ENCODE data around the gene RELN.

Gene RELN

DNA sequence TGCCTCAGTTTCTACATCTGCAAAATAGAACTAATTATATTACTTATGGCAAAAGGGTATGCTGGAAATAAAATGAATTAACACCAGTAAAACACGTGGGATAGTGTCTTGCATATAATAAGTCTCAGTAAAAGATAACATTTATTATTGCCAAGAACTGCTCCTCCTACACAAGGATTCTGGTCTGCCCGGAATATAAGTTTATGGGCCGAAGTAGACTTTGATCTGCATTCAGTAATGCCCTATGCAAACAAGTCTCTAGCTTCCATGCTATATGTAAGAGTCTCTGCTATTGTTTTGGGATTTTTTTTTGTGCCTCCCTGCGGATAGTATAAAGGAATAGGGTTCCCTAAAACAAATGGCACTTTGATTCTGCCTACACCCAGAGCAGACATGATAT lies 417.9 kb downstream of the RELN start:
- H3K27ac Mint-ChIP-seq, result no peak overlapping the region
- H3K36me3 Mint-ChIP-seq, result no peaks in the 10 kb centered on the region
- H3K27me3 Mint-ChIP-seq, result peaks cover 2% of the 10 kb centered on the region
- no peak overlapping the region for H3K4me3 Mint-ChIP-seq
- no peaks in the 10 kb centered on the region for H3K4me1 Mint-ChIP-seq (ENCODE audit: low read depth)
- H3K9me3 Mint-ChIP-seq (ENCODE audit: low read depth), result no peaks in the 10 kb centered on the region

GRCh38 chr7:103569621-103570305 lies 419.7 kb downstream of the RELN start:
- H3K4me1 Mint-ChIP-seq (ENCODE audit: low read depth), result no peaks in the 10 kb centered on the region
- no peaks in the 10 kb centered on the region for H3K36me3 Mint-ChIP-seq
- no peak overlapping the region for H3K27ac Mint-ChIP-seq
- H3K4me3 Mint-ChIP-seq, result no peak overlapping the region
- H3K27me3 Mint-ChIP-seq, result peaks cover 1% of the 10 kb centered on the region
- no peaks in the 10 kb centered on the region for H3K9me3 Mint-ChIP-seq (ENCODE audit: low read depth)

- no peak overlapping the region for H3K4me3 Mint-ChIP-seq
- H3K9me3 Mint-ChIP-seq (ENCODE audit: low read depth), result no peaks in the 10 kb centered on the region
- peaks cover 3% of the 10 kb centered on the region for H3K27me3 Mint-ChIP-seq
- H3K36me3 Mint-ChIP-seq, result no peaks in the 10 kb centered on the region
- no peak overlapping the region for H3K27ac Mint-ChIP-seq
- H3K4me1 Mint-ChIP-seq (ENCODE audit: low read depth), result no peaks in the 10 kb centered on the region
Measured at GRCh38 chr7:103564416-103564815, 425.0 kb downstream of the RELN start.

DNA sequence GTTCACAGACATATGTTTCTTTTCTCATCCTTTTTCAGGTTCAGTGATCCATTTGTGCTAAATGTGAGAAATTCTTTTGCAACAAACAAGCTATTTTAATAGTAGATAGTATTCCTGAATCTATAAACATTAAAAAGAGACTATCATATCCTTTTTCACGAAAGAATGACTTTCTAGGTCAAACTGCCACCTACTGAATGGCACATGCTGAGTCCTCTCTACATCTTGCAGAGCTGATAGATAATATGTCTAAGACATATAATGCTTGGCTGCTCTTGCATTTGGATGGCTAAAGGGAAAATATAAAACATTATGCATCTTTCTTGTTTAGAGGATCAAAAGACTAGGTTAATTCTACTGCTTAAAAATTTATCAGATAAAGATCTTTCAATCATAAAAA lies 429.3 kb downstream of the RELN start:
- Mint-ChIP-seq H3K27me3 (peaks cover 3% of the 10 kb centered on the region), H3K27ac (no peak overlapping the region), H3K9me3 (ENCODE audit: low read depth) (no peaks in the 10 kb centered on the region), H3K36me3 (no peaks in the 10 kb centered on the region), H3K4me3 (no peak overlapping the region), H3K4me1 (ENCODE audit: low read depth) (no peaks in the 10 kb centered on the region)

DNA sequence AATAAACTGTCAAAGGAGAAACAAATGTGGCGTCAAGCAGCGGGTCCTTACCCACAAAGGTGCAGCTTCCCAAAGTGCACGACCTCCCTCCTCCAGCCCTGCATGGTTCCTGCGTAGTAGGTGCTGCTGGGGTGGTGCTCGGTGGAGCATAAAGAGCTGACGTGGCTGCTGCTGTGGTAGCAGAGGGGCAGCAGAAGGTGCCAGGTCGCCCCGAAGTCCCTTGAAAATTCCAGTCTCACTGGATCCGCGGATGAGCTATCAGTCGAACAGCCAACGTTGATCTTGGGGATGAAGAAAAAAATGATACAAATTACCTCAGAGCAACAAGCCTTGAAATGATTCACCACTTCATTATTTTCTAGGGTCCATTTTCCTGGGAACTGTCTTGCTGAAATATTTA lies 438.4 kb downstream of the RELN start:
- H3K4me3 Mint-ChIP-seq, result no peak overlapping the region
- peaks cover 10% of the 10 kb centered on the region for H3K27me3 Mint-ChIP-seq
- H3K9me3 Mint-ChIP-seq (ENCODE audit: low read depth), result no peaks in the 10 kb centered on the region
- H3K27ac Mint-ChIP-seq, result no peak overlapping the region
- H3K4me1 Mint-ChIP-seq (ENCODE audit: low read depth), result no peaks in the 10 kb centered on the region
- no peaks in the 10 kb centered on the region for H3K36me3 Mint-ChIP-seq

DNA sequence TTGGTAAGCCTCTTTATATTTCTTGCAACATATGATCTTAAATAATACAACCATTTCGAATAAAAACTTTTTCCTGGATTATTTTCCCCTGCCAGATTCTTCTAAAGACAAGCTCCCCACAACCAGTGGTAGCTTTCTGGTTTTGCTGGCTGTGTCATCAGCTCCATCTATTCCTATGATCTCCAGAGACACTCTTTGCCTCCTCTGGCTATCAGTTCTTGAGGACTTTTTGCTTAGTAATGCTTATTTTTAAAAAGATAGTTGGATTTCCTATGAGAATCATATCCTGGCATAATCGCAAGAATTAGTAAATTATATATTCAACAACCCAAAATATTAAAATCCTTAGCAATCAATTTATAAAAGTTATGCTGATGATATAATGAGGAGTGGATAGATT lies 439.7 kb downstream of the RELN start:
- Mint-ChIP-seq H3K9me3 (ENCODE audit: low read depth) (no peaks in the 10 kb centered on the region), H3K27ac (no peak overlapping the region), H3K36me3 (no peaks in the 10 kb centered on the region), H3K4me3 (no peak overlapping the region), H3K27me3 (peaks cover 14% of the 10 kb centered on the region), H3K4me1 (ENCODE audit: low read depth) (no peaks in the 10 kb centered on the region)

DNA sequence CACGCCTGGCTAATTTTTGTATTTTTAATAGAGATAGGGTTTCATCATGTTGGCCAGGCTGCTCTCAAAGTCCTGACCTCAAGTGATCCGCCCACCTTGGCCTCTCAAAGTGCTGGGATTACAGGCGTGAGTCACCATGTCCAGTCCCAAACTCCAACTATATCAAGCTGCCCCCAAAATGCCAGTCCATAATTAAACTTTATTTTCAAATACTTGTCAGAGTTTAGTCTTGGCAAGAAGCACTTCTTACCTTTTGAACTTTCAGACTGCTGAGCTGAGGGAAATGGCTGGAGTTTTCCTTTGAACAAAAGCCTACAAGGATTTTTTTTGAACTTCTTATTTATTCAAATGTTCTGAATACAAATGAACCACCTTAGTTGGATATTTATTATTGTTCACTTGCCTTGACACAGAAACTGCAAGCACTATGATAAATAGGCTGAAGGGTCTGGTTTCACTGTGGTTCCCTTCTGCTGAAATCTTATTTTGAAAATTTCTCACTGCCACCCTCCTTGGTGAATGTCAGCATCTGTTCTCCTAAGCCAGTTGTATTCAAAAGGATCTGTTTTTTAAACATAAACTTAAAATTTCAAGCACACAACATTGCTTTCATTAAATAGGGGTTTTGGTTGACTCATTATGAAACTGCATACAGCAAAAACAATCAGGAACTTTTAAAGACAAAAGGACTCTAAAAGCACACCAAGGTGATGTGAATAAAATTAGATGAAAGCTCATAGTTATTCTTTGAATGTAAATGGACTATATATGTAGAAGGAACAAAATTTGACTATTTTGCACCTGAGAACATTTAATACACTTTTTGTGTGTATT lies 441.8 kb downstream of the RELN start:
- Mint-ChIP-seq H3K9me3 (ENCODE audit: low read depth) (no peaks in the 10 kb centered on the region), H3K36me3 (no peaks in the 10 kb centered on the region), H3K27me3 (peaks cover 12% of the 10 kb centered on the region), H3K4me3 (no peak overlapping the region), H3K27ac (no peak overlapping the region), H3K4me1 (ENCODE audit: low read depth) (no peaks in the 10 kb centered on the region)

GRCh38 chr7:103542470-103542869 lies 447.0 kb downstream of the RELN start:
- peaks cover 16% of the 10 kb centered on the region for H3K27me3 Mint-ChIP-seq
- no peak overlapping the region for H3K4me3 Mint-ChIP-seq
- no peaks in the 10 kb centered on the region for H3K4me1 Mint-ChIP-seq (ENCODE audit: low read depth)
- no peaks in the 10 kb centered on the region for H3K9me3 Mint-ChIP-seq (ENCODE audit: low read depth)
- H3K36me3 Mint-ChIP-seq, result no peaks in the 10 kb centered on the region
- H3K27ac Mint-ChIP-seq, result no peak overlapping the region

DNA sequence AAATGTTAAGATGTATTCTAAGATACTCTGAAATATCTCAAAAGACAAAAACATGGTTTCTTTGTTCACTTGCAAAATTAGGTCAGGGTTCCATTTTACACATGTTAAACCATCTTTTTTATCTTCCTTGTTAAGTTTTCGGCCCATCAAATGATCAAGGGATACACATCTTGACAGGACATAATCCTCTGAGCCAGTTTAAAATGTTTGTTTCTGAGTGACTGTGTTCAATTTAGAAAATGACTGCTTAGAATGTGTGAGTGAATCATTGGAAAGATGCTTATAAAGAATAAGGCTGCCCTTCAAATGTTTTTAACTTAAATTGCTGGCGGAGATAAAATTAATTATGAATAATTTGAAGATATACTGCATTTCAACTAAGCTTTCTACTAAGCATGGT lies 447.5 kb downstream of the RELN start:
- H3K4me1 Mint-ChIP-seq (ENCODE audit: low read depth), result no peaks in the 10 kb centered on the region
- no peak overlapping the region for H3K4me3 Mint-ChIP-seq
- H3K36me3 Mint-ChIP-seq, result no peaks in the 10 kb centered on the region
- H3K27ac Mint-ChIP-seq, result no peak overlapping the region
- no peaks in the 10 kb centered on the region for H3K9me3 Mint-ChIP-seq (ENCODE audit: low read depth)
- H3K27me3 Mint-ChIP-seq, result peaks cover 14% of the 10 kb centered on the region

GRCh38 chr7:103541026-103541425 lies 448.4 kb downstream of the RELN start:
- Mint-ChIP-seq H3K4me1 (ENCODE audit: low read depth) (no peaks in the 10 kb centered on the region), H3K27me3 (peaks cover 15% of the 10 kb centered on the region), H3K36me3 (no peaks in the 10 kb centered on the region), H3K9me3 (ENCODE audit: low read depth) (no peaks in the 10 kb centered on the region), H3K27ac (no peak overlapping the region), H3K4me3 (no peak overlapping the region)

DNA sequence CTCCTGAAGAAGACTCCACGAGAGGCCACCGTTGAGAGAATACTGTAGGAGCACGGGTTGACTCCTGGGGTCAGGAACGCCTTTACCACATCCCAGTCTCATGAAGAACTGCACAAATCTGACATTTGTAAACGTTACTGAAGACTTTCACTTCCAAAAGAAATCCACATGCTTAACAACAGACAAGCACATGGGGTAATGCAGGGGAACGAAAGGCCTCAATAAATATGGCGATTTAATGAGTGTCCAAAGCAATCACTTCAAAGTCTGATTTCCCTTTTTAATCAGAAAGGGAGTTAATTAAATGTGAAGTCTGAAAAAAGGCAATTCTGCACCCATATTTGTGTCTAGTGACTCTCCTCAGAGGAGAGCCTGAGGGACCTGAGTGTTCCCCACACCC lies 449.1 kb downstream of the RELN start:
- no peaks in the 10 kb centered on the region for H3K4me1 Mint-ChIP-seq (ENCODE audit: low read depth)
- no peaks in the 10 kb centered on the region for H3K9me3 Mint-ChIP-seq (ENCODE audit: low read depth)
- no peak overlapping the region for H3K4me3 Mint-ChIP-seq
- H3K36me3 Mint-ChIP-seq, result no peaks in the 10 kb centered on the region
- peaks cover 15% of the 10 kb centered on the region for H3K27me3 Mint-ChIP-seq
- H3K27ac Mint-ChIP-seq, result no peak overlapping the region

GRCh38 chr7:103539875-103540274 lies 449.6 kb downstream of the RELN start:
- no peak overlapping the region for H3K4me3 Mint-ChIP-seq
- H3K4me1 Mint-ChIP-seq (ENCODE audit: low read depth), result no peaks in the 10 kb centered on the region
- H3K36me3 Mint-ChIP-seq, result no peaks in the 10 kb centered on the region
- no peaks in the 10 kb centered on the region for H3K9me3 Mint-ChIP-seq (ENCODE audit: low read depth)
- H3K27me3 Mint-ChIP-seq, result peaks cover 12% of the 10 kb centered on the region
- no peak overlapping the region for H3K27ac Mint-ChIP-seq

DNA sequence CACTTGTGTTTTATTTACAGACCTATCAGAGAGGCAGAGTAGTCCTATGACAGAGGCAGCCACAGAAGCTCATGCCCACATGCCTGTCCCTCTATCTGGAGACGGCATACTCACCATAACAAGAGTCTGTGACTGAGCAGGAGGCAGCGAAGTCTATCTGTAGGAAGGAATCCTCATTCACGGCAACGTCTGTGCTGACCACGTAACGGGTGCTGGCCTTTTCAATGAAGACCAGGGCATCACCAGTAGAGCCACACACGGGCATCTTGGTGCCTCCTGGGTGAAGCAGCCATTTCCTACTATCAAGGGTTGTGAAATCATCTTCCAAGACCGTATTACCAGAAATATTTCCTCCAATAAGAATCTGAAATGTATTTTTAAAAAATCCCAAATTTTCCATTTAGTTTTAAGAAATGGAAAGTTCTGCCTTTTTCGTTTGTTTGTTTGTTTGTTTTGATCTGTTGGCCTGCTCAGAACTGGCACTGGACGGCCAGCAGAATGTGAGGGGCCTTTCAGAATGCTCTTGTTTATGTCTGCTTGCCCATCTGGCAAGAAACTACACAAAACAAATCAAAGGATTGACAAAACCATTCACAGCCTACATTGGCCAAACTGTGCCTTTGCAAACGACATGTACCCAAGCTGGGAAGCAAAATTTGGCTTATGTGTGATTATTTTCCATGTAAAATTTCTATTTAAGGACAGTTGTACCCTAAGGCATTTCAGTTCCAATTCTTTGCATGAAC lies 450.3 kb downstream of the RELN start:
- Mint-ChIP-seq H3K36me3 (no peaks in the 10 kb centered on the region), H3K4me1 (ENCODE audit: low read depth) (no peaks in the 10 kb centered on the region), H3K4me3 (no peak overlapping the region), H3K27me3 (peaks cover 12% of the 10 kb centered on the region), H3K9me3 (ENCODE audit: low read depth) (no peaks in the 10 kb centered on the region), H3K27ac (no peak overlapping the region)

- no peaks in the 10 kb centered on the region for H3K9me3 Mint-ChIP-seq (ENCODE audit: low read depth)
- no peaks in the 10 kb centered on the region for H3K4me1 Mint-ChIP-seq (ENCODE audit: low read depth)
- no peaks in the 10 kb centered on the region for H3K36me3 Mint-ChIP-seq
- H3K27me3 Mint-ChIP-seq, result peaks cover 9% of the 10 kb centered on the region
- H3K4me3 Mint-ChIP-seq, result no peak overlapping the region
- H3K27ac Mint-ChIP-seq, result no peak overlapping the region
Measured at GRCh38 chr7:103533761-103534160, 455.7 kb downstream of the RELN start.

DNA sequence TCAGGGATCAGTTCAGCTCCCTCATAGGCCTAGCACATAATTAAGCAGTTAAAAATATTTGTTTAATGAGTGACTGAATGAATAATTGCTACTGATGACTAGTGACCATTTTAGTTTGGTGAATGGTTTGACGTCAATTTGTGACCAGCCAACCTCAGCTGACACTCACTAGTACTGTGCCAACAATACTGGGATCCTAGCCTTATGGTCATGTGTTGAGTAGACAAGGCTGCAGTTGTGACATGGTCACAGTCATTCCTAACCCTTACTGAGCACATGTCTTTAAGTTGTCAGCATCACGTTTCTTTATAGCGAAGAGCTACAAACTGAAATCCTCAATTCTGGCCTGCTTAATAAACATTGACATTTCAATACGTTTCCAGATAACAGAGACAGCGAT lies 456.5 kb downstream of the RELN start:
- Mint-ChIP-seq H3K27me3 (peaks cover 7% of the 10 kb centered on the region), H3K27ac (no peak overlapping the region), H3K9me3 (ENCODE audit: low read depth) (no peaks in the 10 kb centered on the region), H3K4me1 (ENCODE audit: low read depth) (no peaks in the 10 kb centered on the region), H3K36me3 (no peaks in the 10 kb centered on the region), H3K4me3 (no peak overlapping the region)
